ENCODE data around the gene WDFY2.
"Not testable (repeated sequence)": the region's sequence is repeated elsewhere in the genome, so short reads cannot be mapped to it uniquely, and the experiment has no call there.

WDFY2 gene

GRCh38 chr13:51663973-51664957, 80.0 kb downstream of the WDFY2 start:
- DNase-seq (ENCODE audit: low read depth in 3 of 3, low spot score in 1 of 3) = no peak

- no peak for DNase-seq (ENCODE audit: low read depth in 3 of 3, low spot score in 1 of 3)
These were observed 81.2 kb downstream of the WDFY2 start for GRCh38 chr13:51665456-51665855.

- DNase-seq (ENCODE audit: low read depth in 3 of 3, low spot score in 1 of 3) = no peak
These were observed 82.1 kb downstream of the WDFY2 start for GRCh38 chr13:51666374-51666773.

- no peak for DNase-seq (ENCODE audit: low read depth in 3 of 3, low spot score in 1 of 3)
These were observed 82.6 kb downstream of the WDFY2 start for GRCh38 chr13:51666839-51667238.

- DNase-seq (ENCODE audit: low read depth in 3 of 3, low spot score in 1 of 3) = no peak
These were observed 84.4 kb downstream of the WDFY2 start for GRCh38 chr13:51668580-51669195.

- no peak for DNase-seq (ENCODE audit: low read depth in 3 of 3, low spot score in 1 of 3)
These were observed 88.9 kb downstream of the WDFY2 start for GRCh38 chr13:51673165-51673564.

GRCh38 chr13:51674276-51674675, 90.0 kb downstream of the WDFY2 start:
- no peak for DNase-seq (ENCODE audit: low read depth in 3 of 3, low spot score in 1 of 3)

- DNase-seq (ENCODE audit: low read depth in 3 of 3, low spot score in 1 of 3) = no peak
These were observed 91.1 kb downstream of the WDFY2 start for GRCh38 chr13:51675385-51675784.

GRCh38 chr13:51675877-51676276, 91.6 kb downstream of the WDFY2 start:
- DNase-seq (ENCODE audit: low read depth in 3 of 3, low spot score in 1 of 3) = no peak

- DNase-seq (ENCODE audit: low read depth in 3 of 3, low spot score in 1 of 3) = no peak
These were observed 92.5 kb downstream of the WDFY2 start for GRCh38 chr13:51676739-51677138.

GRCh38 chr13:51678420-51678819, 94.2 kb downstream of the WDFY2 start:
- DNase-seq (ENCODE audit: low read depth in 3 of 3, low spot score in 1 of 3) = no peak

- no peak for DNase-seq (ENCODE audit: low read depth in 3 of 3, low spot score in 1 of 3)
These were observed 95.4 kb downstream of the WDFY2 start for GRCh38 chr13:51679616-51680015.

GRCh38 chr13:51681037-51681678, 96.9 kb downstream of the WDFY2 start:
- DNase-seq (ENCODE audit: low read depth in 3 of 3, low spot score in 1 of 3) = no peak

- DNase-seq (ENCODE audit: low read depth in 3 of 3, low spot score in 1 of 3) = no peak
These were observed 98.4 kb downstream of the WDFY2 start for GRCh38 chr13:51682686-51683085.

GRCh38 chr13:51683597-51683996, 99.3 kb downstream of the WDFY2 start:
- no peak for DNase-seq (ENCODE audit: low read depth in 3 of 3, low spot score in 1 of 3)

- DNase-seq (ENCODE audit: low read depth in 3 of 3, low spot score in 1 of 3) = no peak
These were observed 99.8 kb downstream of the WDFY2 start for GRCh38 chr13:51684076-51684475.

- no peak for DNase-seq (ENCODE audit: low read depth in 3 of 3, low spot score in 1 of 3)
These were observed 103.9 kb downstream of the WDFY2 start for GRCh38 chr13:51687947-51688714.

GRCh38 chr13:51688937-51689662, 104.8 kb downstream of the WDFY2 start:
- no peak for DNase-seq (ENCODE audit: low read depth in 3 of 3, low spot score in 1 of 3)

GRCh38 chr13:51689663-51689996, 105.4 kb downstream of the WDFY2 start:
- no peak for DNase-seq (ENCODE audit: low read depth in 3 of 3, low spot score in 1 of 3)

GRCh38 chr13:51695677-51696076, 111.4 kb downstream of the WDFY2 start:
- not testable (repeated sequence) for DNase-seq (ENCODE audit: low read depth in 3 of 3, low spot score in 1 of 3)

- no peak for DNase-seq (ENCODE audit: low read depth in 3 of 3, low spot score in 1 of 3)
These were observed 112.9 kb downstream of the WDFY2 start for GRCh38 chr13:51697181-51697580.
